ENCODE results near the gene STK33.

STK33 gene

DNA sequence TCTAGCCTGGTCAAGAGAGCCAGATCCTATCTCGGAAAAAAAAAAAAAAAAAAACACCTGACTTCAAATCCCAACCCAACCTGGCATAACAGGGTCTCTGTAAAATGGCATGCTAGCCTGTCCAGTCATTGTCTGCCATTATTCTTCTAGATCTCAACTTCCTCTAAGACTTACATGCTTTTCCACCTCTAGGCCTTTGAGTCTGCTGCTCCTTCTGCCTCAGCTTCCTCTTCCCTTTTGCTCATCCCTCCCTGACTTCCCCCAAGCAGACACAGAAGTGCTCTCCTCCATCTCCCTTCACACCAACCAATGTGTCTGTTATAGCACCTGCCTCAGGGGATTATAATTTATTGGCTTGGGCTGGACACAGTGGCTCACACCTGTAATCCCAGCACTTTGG is 7.8 kb downstream of the STK33 start:
- TF ChIP-seq CEBPB (IDR thresholded peaks at IDR 0.05), result no peak
- TF ChIP-seq, protein P1, sequence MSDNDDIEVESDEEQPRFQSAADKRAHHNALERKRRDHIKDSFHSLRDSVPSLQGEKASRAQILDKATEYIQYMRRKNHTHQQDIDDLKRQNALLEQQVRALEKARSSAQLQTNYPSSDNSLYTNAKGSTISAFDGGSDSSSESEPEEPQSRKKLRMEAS (IDR thresholded peaks at IDR 0.05), result no peak
- TF ChIP-seq CREB1 (IDR thresholded peaks at IDR 0.05; ENCODE audit: low read depth), result no peak
- no peak for TF ChIP-seq RAD21 (IDR thresholded peaks at IDR 0.05; ENCODE audit: low read depth)
- no peak for TF ChIP-seq EGR1 (IDR thresholded peaks at IDR 0.05)
- TF ChIP-seq REST (IDR thresholded peaks at IDR 0.05; ENCODE audit: low read depth), result no peak
- no peak for TF ChIP-seq FOXM1 (IDR thresholded peaks at IDR 0.05; ENCODE audit: borderline replicate concordance, low read depth)
- no peak for TF ChIP-seq ZBTB7A (IDR thresholded peaks at IDR 0.05; ENCODE audit: low read depth)
- no peak for TF ChIP-seq TAF1 (IDR thresholded peaks at IDR 0.05; ENCODE audit: low read depth)
- TF ChIP-seq YY1 (IDR thresholded peaks at IDR 0.05; ENCODE audit: low read depth), result no peak
- no peak for TF ChIP-seq NFIC (IDR thresholded peaks at IDR 0.05)
- TF ChIP-seq, protein P2, sequence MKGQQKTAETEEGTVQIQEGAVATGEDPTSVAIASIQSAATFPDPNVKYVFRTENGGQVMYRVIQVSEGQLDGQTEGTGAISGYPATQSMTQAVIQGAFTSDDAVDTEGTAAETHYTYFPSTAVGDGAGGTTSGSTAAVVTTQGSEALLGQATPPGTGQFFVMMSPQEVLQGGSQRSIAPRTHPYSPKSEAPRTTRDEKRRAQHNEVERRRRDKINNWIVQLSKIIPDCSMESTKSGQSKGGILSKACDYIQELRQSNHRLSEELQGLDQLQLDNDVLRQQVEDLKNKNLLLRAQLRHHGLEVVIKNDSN (IDR thresholded peaks at IDR 0.05), result no peak
- no peak for TF ChIP-seq EP300 (IDR thresholded peaks at IDR 0.05; ENCODE audit: borderline replicate concordance)
- no peak for TF ChIP-seq TEAD4 (IDR thresholded peaks at IDR 0.05)
- TF ChIP-seq TCF12 (IDR thresholded peaks at IDR 0.05; ENCODE audit: low read depth), result no peak

GRCh38 chr11:8584511-8584910 is 9.5 kb downstream of the STK33 start:
- no peak for TF ChIP-seq CEBPB (IDR thresholded peaks at IDR 0.05)
- TF ChIP-seq NFIC (IDR thresholded peaks at IDR 0.05), result no peak
- TF ChIP-seq FOXM1 (IDR thresholded peaks at IDR 0.05; ENCODE audit: borderline replicate concordance, low read depth), result no peak
- TF ChIP-seq, protein P1 (IDR thresholded peaks at IDR 0.05), result no peak
- no peak for TF ChIP-seq CREB1 (IDR thresholded peaks at IDR 0.05; ENCODE audit: low read depth)
- TF ChIP-seq EGR1 (IDR thresholded peaks at IDR 0.05), result no peak
- no peak for TF ChIP-seq RAD21 (IDR thresholded peaks at IDR 0.05; ENCODE audit: low read depth)
- TF ChIP-seq YY1 (IDR thresholded peaks at IDR 0.05; ENCODE audit: low read depth), result no peak
- TF ChIP-seq, protein P2 (IDR thresholded peaks at IDR 0.05), result no peak
- no peak for TF ChIP-seq EP300 (IDR thresholded peaks at IDR 0.05; ENCODE audit: borderline replicate concordance)
- no peak for TF ChIP-seq ZBTB7A (IDR thresholded peaks at IDR 0.05; ENCODE audit: low read depth)
- no peak for TF ChIP-seq TAF1 (IDR thresholded peaks at IDR 0.05; ENCODE audit: low read depth)
- no peak for TF ChIP-seq TCF12 (IDR thresholded peaks at IDR 0.05; ENCODE audit: low read depth)
- TF ChIP-seq TEAD4 (IDR thresholded peaks at IDR 0.05), result no peak
- TF ChIP-seq REST (IDR thresholded peaks at IDR 0.05; ENCODE audit: low read depth), result no peak

GRCh38 chr11:8584082-8584481 is 9.9 kb downstream of the STK33 start:
- TF ChIP-seq RAD21 (IDR thresholded peaks at IDR 0.05; ENCODE audit: low read depth) (no peak), YY1 (IDR thresholded peaks at IDR 0.05; ENCODE audit: low read depth) (no peak), TEAD4 (IDR thresholded peaks at IDR 0.05) (no peak), REST (IDR thresholded peaks at IDR 0.05; ENCODE audit: low read depth) (no peak), EP300 (IDR thresholded peaks at IDR 0.05; ENCODE audit: borderline replicate concordance) (no peak), CEBPB (IDR thresholded peaks at IDR 0.05) (no peak), FOXM1 (IDR thresholded peaks at IDR 0.05; ENCODE audit: borderline replicate concordance, low read depth) (no peak)
- TF ChIP-seq, protein P1 (IDR thresholded peaks at IDR 0.05), result no peak

DNA sequence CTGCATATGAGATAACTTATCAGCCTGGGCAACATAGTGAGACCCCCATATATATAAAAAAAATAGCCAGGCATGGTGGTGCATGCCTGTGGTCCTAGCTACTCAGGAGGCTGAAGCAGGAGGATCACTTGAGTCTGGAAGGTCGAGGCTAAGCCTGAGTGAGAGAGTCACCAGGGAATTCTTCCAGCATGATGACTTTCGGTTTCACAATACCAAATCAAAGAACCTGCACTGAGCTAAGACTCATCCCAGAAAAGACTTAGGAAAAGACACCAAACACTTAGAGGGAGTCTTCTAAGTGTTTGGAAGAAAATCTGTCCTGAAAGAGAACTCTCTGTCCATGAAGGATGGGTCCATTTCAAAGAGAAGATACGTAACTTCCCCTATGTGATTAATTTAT is 12.7 kb downstream of the STK33 start:
- TF ChIP-seq CREB1 (IDR thresholded peaks at IDR 0.05; ENCODE audit: low read depth), result no peak
- no peak for TF ChIP-seq TAF1 (IDR thresholded peaks at IDR 0.05; ENCODE audit: low read depth)
- TF ChIP-seq EP300 (IDR thresholded peaks at IDR 0.05; ENCODE audit: borderline replicate concordance), result no peak
- TF ChIP-seq, protein P1 (IDR thresholded peaks at IDR 0.05), result no peak
- no peak for TF ChIP-seq CEBPB (IDR thresholded peaks at IDR 0.05)
- no peak for TF ChIP-seq EGR1 (IDR thresholded peaks at IDR 0.05)
- TF ChIP-seq ZBTB7A (IDR thresholded peaks at IDR 0.05; ENCODE audit: low read depth), result no peak
- no peak for TF ChIP-seq TEAD4 (IDR thresholded peaks at IDR 0.05)
- TF ChIP-seq NFIC (IDR thresholded peaks at IDR 0.05), result no peak
- TF ChIP-seq FOXM1 (IDR thresholded peaks at IDR 0.05; ENCODE audit: borderline replicate concordance, low read depth), result no peak
- TF ChIP-seq TCF12 (IDR thresholded peaks at IDR 0.05; ENCODE audit: low read depth), result no peak
- TF ChIP-seq RAD21 (IDR thresholded peaks at IDR 0.05; ENCODE audit: low read depth), result no peak
- TF ChIP-seq, protein P2 (IDR thresholded peaks at IDR 0.05), result no peak
- no peak for TF ChIP-seq REST (IDR thresholded peaks at IDR 0.05; ENCODE audit: low read depth)
- no peak for TF ChIP-seq YY1 (IDR thresholded peaks at IDR 0.05; ENCODE audit: low read depth)

Data from Ishikawa (cell line).